K562 (cell line): Measurements from ENCODE around the gene BBC3. TPM values are rescaled to one million over a fixed set of nuclear protein-coding genes. Genes with fewer than 3 reads are reported as not detected.
A peak's percentile ranks its signal among the peaks of the same experiment; 100 is the strongest.

Experiments
- ATAC-seq: fragments of 200-7000 bp; cut with Tn5 transposase; 3 replicates; pipeline ENCODE4 v1.9.1; 2020; ENCODE audit warnings: moderate library complexity
- BruUV-seq: library from RNA; stranded (reverse); fragments of 400-500 nt; replicated peaks from 2 replicates; lab custom pipeline; 2021; lab: Mats Ljungman, UMichigan
- CTCF ChIA-PET: fragments of 300-600 bp; formaldehyde crosslinking; extraction: SDS; loops from one replicate; lab custom pipeline; 2021; ENCODE audit warnings: low intra/inter-chr PET ratio; lab: Yijun Ruan, JAX
- POLR2A ChIA-PET: fragments of 300-600, 350-650 bp; sonication (Branson Sonifier 250); formaldehyde crosslinking; extraction: SDS; loops from one replicate; lab custom pipeline; 2021; ENCODE audit warnings: antibody characterized with exemption, inconsistent platforms; lab: Yijun Ruan, JAX
- DNase-seq, 4 experiments: peaks; one replicate each; pipeline versions ENCODE4 v3.0.0 to v3.0.0-alpha.2; 2011 to 2018; ENCODE audit warnings: low spot score in 3 of 4, mixed read lengths in 3 of 4; ENCODE audit errors: extremely low read depth in 1 of 4
- FAIRE-seq: peaks from 2 replicates; lab custom pipeline; 2011; peaks lifted over from hg19 to GRCh38; lab: Jason Lieb, UNC
- H2AFZ ChIP-seq: 2 replicates; pipeline ENCODE4 v1.6.0; 2011; ENCODE audit warnings: low read depth, low read length, control low read depth, inconsistent platforms
- H3K27ac ChIP-seq: fragments of 200-600 bp; 3 replicates; pipeline ENCODE4 v1.8.0; 2011; ENCODE audit warnings: low read depth, mild to moderate bottlenecking, control low read depth, inconsistent platforms, low read length, moderate library complexity, mixed read lengths; ENCODE audit errors: extremely low read depth
- H3K27me3 ChIP-seq, 2 experiments: fragments of 300-600 bp in 1 of 2; 2 replicates in 1 of 2; 3 replicates in 1 of 2; pipeline versions ENCODE4 v1.6.0 to v1.8.0; 2011; ENCODE audit warnings: inconsistent platforms in 2 of 2, low read length in 2 of 2, mild to moderate bottlenecking in 1 of 2, mixed read lengths in 1 of 2, moderate library complexity in 1 of 2; ENCODE audit not compliant: control insufficient read depth in 2 of 2, insufficient read depth in 2 of 2
- H3K36me3 ChIP-seq: fragments of 300-600 bp; 3 replicates; pipeline ENCODE4 v1.8.0; 2011; ENCODE audit warnings: mild to moderate bottlenecking, low read length, inconsistent platforms; ENCODE audit not compliant: control insufficient read depth, insufficient read depth
- H3K4me1 ChIP-seq, 2 experiments: fragments of 200-600 bp in 1 of 2; replicated peaks in 1 of 2; 2 replicates in 1 of 2; 3 replicates in 1 of 2; pipeline versions ENCODE4 v1.5.1 to v1.8.0; 2011; ENCODE audit warnings: inconsistent platforms in 2 of 2, low read length in 2 of 2, mild to moderate bottlenecking in 1 of 2, mixed read lengths in 1 of 2, moderate library complexity in 1 of 2; ENCODE audit not compliant: control insufficient read depth in 2 of 2, insufficient read depth in 2 of 2
- H3K4me2 ChIP-seq: 2 replicates; pipeline ENCODE4 v1.6.1; 2011; ENCODE audit warnings: low read length, control low read depth, inconsistent platforms, mixed read lengths; ENCODE audit not compliant: insufficient read depth
- H3K4me3 ChIP-seq: fragments of 200-600 bp; sonication (generic), shearing (Covaris generic); 2 replicates; pipeline ENCODE4 v1.5.1; 2016; ENCODE audit warnings: control low read depth, inconsistent platforms
- H3K79me2 ChIP-seq: fragments of 200-600 bp; 3 replicates; pipeline ENCODE4 v1.8.0; 2011; ENCODE audit warnings: low read length, inconsistent platforms; ENCODE audit not compliant: control insufficient read depth, insufficient read depth
- H3K9ac ChIP-seq, 2 experiments: 2 replicates each; pipeline versions ENCODE4 v1.6.0 to v1.6.1; 2011; ENCODE audit warnings: low read depth in 2 of 2, low read length in 2 of 2, control low read depth in 1 of 2, inconsistent platforms in 1 of 2, mild to moderate bottlenecking in 1 of 2, mixed read lengths in 1 of 2; ENCODE audit not compliant: insufficient read depth in 1 of 2
- H3K9me1 ChIP-seq: one replicate; pipeline ENCODE4 v1.6.0; 2011; ENCODE audit warnings: inconsistent platforms, mild to moderate bottlenecking, low read length, moderate library complexity; ENCODE audit not compliant: control insufficient read depth, insufficient read depth
- H3K9me3 ChIP-seq: replicated peaks from 2 replicates; pipeline ENCODE4 v1.5.1; 2011; ENCODE audit warnings: low read depth, low read length, inconsistent platforms; ENCODE audit not compliant: control insufficient read depth, insufficient read depth
- H4K20me1 ChIP-seq: replicated peaks from 2 replicates; pipeline ENCODE4 v1.6.1; 2011; ENCODE audit warnings: low read length, inconsistent platforms, mixed read lengths; ENCODE audit not compliant: control insufficient read depth, insufficient read depth
- CCNT2 ChIP-seq: IDR thresholded peaks from 2 replicates; pipeline ENCODE4 v1.6.1; 2011; ENCODE audit warnings: borderline replicate concordance, low read depth, mild to moderate bottlenecking, moderate library complexity, mixed read lengths, low read length; ENCODE audit not compliant: insufficient read length; ENCODE audit errors: extremely low read depth
- POLR2G ChIP-seq: fragments of 200-400 bp; formaldehyde crosslinking; IDR thresholded peaks from 2 replicates; pipeline ENCODE4 v1.6.1; 2017; ENCODE audit warnings: low read depth, mild to moderate bottlenecking, antibody characterized with exemption, low read length, moderate library complexity
- RBFOX2 ChIP-seq: fragments of 200-400 bp; formaldehyde crosslinking; IDR thresholded peaks from 2 replicates; pipeline ENCODE4 v1.6.1; 2017; ENCODE audit warnings: low read depth, mild to moderate bottlenecking, low read length, moderate library complexity
- RBM22 ChIP-seq: fragments of 200-400 bp; formaldehyde crosslinking; IDR thresholded peaks from 2 replicates; pipeline ENCODE4 v1.6.1; 2018; ENCODE audit warnings: low read length, low read depth; ENCODE audit not compliant: poor library complexity, severe bottlenecking
- ZNF740 ChIP-seq, 3 experiments: fragments of 200-800 bp in 1 of 3; sonication (Bioruptor generic) in 1 of 3; sonication (generic) in 1 of 3; formaldehyde crosslinking in 1 of 3; IDR thresholded peaks; 2 replicates each; pipeline versions ENCODE4 v1.6.1 to v1.8.0; 2016 to 2022; ENCODE audit warnings: mild to moderate bottlenecking in 2 of 3, missing compliant biosample characterization in 2 of 3, missing genetic modification characterization in 2 of 3, missing genetic modification reagents in 1 of 3
- WGBS: fragments of 100-300 bp; shearing (Covaris generic); methylation state at CpG from one replicate; pipeline ENCODE4 v1.1.6; 2016; ENCODE audit warnings: low coverage, mixed read lengths; ENCODE audit not compliant: insufficient coverage; ENCODE audit errors: missing lambda C conversion rate; 5-methylcytosine and 5-hydroxymethylcytosine counted together
- in situ Hi-C: fragments of 300-500 bp; cut with MboI; formaldehyde crosslinking; loops from 4 replicates; pipeline ENCODE4 v1.15.0; 2018; ENCODE audit warnings: inconsistent platforms, mixed read lengths
- intact Hi-C: fragments of 100-400 bp; cut with micrococcal nuclease; formaldehyde crosslinking; loops from 2 replicates; pipeline ENCODE4 v1.14.2; 2022
- polyA plus RNA-seq, 8 experiments: library from polyadenylated mRNA; depleted of rRNA in 4 of 8; stranded (reverse) in 5 of 8; unstranded in 3 of 8; fragments of >200 nt; fragmentation: Nextera tagmentation in 2 of 8; fragmentation: Illumina TruSeq in 1 of 8; extraction: Ambion mirVana in 2 of 8; extraction: Trizol in 1 of 8; gene quantifications; 2 replicates each; pipeline versions ENCODE4 v1.2.1 to v1.2.3, GENCODE V29; 2011 to 2014; ENCODE audit warnings: inconsistent platforms in 1 of 8, missing spikeins in 1 of 8
- total RNA-seq, 7 experiments: library from RNA; depleted of rRNA in 6 of 7; stranded (reverse); fragments of >200 nt in 6 of 7; fragmentation: Illumina TruSeq in 2 of 7; extraction: Trizol in 2 of 7; gene quantifications; 2 replicates each; pipeline versions ENCODE4 v1.2.1 to v1.2.3, GENCODE V29; 2011 to 2021; ENCODE audit warnings: low replicate concordance in 1 of 7
- TF ChIP-seq, protein P1 (sequence below): fragments of 450-650 bp; IDR thresholded peaks from 2 replicates; pipeline ENCODE4 v1.6.1; 2016; ENCODE audit warnings: low read depth, mild to moderate bottlenecking, moderate library complexity

The BBC3 gene
- total and polyA plus RNA-seq, 9 of the 15 experiments (the other 6 are each of a cell fraction or from before 2014, with no cell fraction given) = 0.15 to 30.7 (median 4.8) TPM

DNA sequence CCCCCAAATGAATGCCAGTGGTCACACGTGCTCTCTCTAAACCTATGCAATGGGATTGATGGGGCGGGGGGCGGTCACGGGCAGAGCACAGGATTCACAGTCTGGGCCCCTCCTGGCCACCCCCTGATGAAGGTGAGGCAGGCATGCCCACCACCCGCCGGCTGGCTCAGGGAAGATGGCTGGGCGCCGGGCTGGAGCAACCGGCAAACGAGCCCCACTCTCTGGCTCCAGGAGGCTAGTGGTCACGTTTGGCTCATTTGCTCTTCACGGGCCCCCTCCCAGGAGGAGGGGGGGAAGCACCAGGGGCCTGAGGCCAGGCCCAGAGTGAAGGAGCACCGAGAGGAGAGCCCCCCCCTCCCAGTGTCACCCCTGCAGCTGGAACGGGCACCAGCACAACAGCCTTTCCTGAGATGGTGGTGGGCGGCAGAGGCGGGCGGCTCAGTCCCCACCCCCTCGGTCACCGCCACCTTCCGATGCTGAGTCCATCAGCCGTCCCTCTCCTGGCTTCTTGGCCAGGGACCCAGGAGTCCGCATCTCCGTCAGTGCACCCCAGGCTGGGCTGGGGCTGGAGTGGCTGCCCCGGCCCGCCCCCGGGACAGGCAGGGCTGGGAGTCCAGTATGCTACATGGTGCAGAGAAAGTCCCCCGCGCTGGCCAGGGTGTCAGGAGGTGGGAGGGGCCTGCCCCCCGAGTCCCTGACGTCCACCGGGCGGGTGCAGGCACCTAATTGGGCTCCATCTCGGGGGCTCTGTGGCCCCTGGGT is 9.7 kb downstream of the BBC3 start:
- POLR2A ChIA-PET = interaction anchor here (0.7 to 8.2 kb wide), 2 partner anchors 8 to 22 kb away, joined by 3 to 171 read pairs; no protein-coding TSS in a partner anchor
- WGBS = 93% methylated on average over 23 of the region's 33 CpGs
- Histone ChIP-seq H3K9ac (0 out of 4 replicates have a peak overlapping the region, but pooled peaks of 1 of the 2 experiments have one; percentile 26), H3K27me3 (no peaks in the 10 kb centered on the region), H3K79me2 (peaks cover 19% of the 10 kb centered on the region), H3K36me3 (peaks cover 28% of the 10 kb centered on the region; the same call in 2 of the 3 replicates), H3K4me3 (no peak overlapping the region), H3K27ac (no peak overlapping the region), H3K4me2 (no peak overlapping the region), H3K4me1 (peaks cover 6 to 21% of the 10 kb centered on the region in 2 experiments; a peak in 4 of 5 replicates), H4K20me1 (no peaks in the 10 kb centered on the region), H2AFZ (no peak overlapping the region), H3K9me1 (no peaks in the 10 kb centered on the region), H3K9me3 (no peaks in the 10 kb centered on the region)
- intact Hi-C loops = no loop called here
- no peak for FAIRE-seq
- in situ Hi-C loops = no loop called here
- CTCF ChIA-PET = no interaction called here
- ATAC-seq = no peak
- BruUV-seq = no TSS peak
- DNase-seq = no peak
- TF ChIP-seq, protein P1, sequence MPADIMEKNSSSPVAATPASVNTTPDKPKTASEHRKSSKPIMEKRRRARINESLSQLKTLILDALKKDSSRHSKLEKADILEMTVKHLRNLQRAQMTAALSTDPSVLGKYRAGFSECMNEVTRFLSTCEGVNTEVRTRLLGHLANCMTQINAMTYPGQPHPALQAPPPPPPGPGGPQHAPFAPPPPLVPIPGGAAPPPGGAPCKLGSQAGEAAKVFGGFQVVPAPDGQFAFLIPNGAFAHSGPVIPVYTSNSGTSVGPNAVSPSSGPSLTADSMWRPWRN = no peak
- peak; percentile 69 for TF ChIP-seq RBM22
- peak; percentile 17 for TF ChIP-seq CCNT2
- peak; percentile 76 for TF ChIP-seq RBFOX2
- TF ChIP-seq ZNF740 (CRISPR knock-in tag; IDR thresholded peaks at IDR 0.05) = peak; percentile 30; the same call in 1 of the 2 replicates
- TF ChIP-seq ZNF740 (tag; IDR thresholded peaks at IDR 0.05) = no peak
- peak; percentile 76 for TF ChIP-seq POLR2G
